GM12872 (cell line): ENCODE data around the gene KBTBD3.

Experiments
- TF ChIP-seq, protein P1 (sequence below): IDR thresholded peaks from 3 replicates; pipeline ENCODE4 v1.5.1; 2011; ENCODE audit warnings: low read depth, mild to moderate bottlenecking, low read length, moderate library complexity; ENCODE audit not compliant: insufficient read depth

The KBTBD3 gene

DNA sequence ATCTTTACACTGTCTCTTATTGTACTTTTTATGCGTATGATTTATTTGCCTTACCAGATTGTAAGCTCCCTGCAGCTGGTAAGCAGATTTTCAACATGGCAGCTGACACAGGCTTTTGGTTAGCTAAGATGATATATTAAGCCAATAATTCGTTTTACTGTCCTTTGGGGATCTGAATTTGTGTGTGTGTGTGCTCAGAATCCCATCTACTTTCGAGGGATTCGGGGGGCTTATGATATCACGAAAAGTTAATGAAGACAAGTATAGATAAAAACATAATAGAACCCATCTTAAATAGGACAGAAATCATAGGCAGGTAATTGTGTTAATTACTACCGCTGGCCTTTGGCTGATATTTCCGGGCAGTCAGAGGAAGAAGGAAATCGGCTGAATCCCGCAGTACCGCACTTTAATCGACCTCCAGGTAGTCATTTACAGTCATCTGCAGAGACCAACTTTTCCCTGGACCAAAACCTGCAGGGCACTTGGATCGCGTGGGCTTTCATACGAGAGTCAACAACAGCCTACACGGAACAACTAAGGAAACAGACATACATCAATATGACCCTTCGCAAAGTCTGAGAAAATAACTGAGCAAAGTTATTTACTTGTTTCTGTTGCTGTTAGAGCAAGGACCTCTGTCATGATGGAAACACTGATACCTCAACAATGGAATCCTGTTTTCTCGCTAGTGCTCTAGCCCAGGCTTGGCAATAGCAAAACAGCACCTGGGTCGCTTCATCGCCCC lies 802 bp downstream of the KBTBD3 start:
- TF ChIP-seq, protein P1, sequence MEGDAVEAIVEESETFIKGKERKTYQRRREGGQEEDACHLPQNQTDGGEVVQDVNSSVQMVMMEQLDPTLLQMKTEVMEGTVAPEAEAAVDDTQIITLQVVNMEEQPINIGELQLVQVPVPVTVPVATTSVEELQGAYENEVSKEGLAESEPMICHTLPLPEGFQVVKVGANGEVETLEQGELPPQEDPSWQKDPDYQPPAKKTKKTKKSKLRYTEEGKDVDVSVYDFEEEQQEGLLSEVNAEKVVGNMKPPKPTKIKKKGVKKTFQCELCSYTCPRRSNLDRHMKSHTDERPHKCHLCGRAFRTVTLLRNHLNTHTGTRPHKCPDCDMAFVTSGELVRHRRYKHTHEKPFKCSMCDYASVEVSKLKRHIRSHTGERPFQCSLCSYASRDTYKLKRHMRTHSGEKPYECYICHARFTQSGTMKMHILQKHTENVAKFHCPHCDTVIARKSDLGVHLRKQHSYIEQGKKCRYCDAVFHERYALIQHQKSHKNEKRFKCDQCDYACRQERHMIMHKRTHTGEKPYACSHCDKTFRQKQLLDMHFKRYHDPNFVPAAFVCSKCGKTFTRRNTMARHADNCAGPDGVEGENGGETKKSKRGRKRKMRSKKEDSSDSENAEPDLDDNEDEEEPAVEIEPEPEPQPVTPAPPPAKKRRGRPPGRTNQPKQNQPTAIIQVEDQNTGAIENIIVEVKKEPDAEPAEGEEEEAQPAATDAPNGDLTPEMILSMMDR, result no peak

DNA sequence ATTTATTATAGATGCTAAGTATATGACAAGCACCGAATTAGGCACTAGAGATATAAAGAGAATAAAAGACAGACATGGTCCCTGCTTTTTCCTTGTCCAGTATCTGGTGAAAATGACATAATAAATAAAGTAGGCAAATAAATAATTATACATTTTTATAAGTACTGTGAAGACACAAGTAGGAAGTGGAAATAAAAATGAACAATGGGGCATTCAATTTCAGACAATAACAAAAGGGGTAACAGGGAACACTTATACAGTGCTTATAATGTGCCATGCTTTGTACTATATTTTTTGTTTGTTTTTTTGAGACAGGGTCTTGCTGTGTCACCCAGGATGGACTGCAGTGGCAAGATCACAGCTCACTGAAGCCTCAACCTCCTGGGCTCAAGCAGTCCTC lies 4.3 kb downstream of the KBTBD3 start:
- TF ChIP-seq, protein P1, result no peak

DNA sequence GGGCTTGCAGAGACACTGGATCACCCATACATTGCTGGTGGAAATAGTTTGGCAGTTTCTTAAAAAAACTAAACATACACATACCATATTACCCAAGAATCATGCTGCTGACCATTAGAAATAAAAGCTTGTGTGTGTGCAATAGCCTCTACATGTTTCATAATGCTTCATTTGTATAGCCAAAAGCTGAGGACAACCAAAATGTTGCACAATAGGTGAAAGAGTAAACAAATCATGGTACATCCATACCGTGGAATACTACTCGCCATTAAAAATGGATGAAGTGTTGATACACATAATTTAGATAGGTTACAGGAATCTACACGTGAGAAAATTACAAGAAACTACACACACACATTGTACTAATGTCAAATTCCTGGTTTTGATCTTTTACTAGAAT lies 6.5 kb downstream of the KBTBD3 start:
- TF ChIP-seq, protein P1, result no peak

DNA sequence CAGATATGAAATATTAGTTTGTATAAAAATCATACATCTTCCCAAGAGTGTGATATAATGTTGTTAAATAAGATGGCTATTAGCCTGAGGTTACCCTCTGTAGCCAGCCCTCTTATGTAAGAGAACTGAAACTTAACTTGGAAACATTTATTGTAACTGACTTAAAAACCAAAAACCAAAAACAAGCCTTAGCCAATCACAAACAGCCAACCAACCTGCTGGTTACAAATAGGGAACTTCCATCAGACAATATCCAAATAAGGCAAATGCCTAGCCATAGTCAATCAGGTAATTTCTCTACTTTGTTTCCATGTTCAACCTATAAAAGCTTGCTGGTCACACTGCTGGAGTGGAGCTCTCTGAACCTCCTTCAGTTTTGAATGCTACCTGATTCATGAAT lies 14.1 kb downstream of the KBTBD3 start:
- TF ChIP-seq, protein P1, result no peak

DNA sequence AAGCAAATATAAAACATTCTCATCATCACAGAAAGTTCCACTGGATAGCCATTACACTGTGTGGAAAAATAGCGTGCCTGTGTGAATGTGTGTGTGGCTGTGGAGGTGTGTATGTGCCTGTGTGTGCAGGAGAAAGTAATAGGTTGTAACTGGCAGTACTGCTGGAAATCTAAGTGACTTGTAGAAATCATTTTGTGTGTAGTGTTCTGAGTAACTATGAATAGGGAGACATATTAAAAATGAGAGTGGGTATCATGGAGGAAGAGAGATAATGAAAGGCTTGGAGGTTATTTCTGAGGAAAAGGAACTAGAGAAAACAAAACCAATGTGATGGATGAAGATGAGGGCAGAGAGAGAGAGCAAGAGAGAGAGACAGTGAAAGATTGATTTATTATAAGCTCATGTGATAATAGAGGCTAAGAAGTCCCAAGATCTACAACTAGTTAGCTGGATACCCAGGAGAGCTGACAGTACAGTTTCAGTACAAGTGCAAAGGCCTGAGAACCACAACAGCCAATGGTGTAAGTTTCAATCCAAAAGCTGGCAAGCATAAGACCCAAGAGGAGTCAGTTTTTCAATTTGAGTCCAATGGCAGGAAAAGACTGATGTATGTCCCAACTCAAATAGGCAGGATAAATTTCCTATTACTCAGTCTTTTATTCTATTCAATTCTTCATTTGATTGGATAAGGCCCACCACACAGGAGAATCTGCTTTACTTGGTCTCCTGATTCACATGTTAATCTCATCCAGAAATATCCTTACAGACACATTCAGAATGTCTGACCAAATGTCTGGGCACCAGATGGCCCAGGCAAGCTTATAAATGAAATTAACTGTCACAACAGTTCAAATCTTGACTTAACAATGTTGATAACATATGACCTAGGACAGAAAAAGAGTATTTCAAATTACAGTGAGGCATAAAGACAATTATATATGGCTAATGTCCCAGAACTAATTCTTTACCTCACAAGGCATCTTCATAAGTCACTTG lies 14.9 kb downstream of the KBTBD3 start:
- TF ChIP-seq, protein P1, result no peak

DNA sequence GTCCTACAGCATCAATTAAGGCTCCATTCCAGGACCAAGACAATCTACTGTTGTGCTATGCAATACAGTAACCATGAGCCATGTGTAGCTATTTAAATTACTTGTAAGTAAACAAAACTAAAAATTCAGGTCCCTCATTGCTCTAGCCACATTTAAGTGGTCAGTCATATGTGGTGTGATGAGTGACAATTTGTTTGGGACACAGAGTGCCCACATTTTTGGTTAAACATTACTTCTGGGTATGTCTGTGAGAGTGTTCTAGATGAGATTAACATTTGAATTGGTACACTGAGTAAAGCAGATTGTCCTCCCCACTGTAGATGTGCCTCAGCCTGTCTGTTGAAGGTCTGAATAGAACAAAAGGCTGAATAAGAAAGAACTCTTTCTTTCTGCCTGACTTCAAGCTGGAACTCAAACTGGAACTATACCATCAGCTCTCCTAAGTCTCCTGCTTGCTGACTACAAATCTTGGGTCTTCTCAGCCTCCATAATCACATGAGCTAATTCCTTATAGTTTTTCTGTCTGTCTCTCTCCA lies 15.8 kb downstream of the KBTBD3 start:
- TF ChIP-seq, protein P1, result no peak

DNA sequence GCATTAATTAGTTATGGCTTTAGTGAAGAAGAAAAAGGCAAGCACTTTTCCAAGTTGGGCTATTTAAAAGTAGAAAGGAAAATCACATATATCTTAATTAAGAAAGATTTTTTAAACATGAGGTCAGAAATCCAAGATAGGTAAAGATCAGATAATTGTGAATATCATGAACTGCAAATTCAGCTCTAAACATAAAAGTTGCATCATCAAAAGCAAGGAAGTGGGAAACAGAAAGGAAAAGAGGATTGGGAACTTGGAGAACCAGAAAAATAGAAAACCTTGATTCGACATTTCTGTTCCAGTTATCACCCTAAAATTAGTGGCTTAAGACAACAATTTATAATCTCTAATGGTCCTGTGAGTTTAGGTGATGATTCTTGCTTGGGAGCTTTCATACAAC lies 17.5 kb downstream of the KBTBD3 start:
- TF ChIP-seq, protein P1, result no peak
